ENCODE data around the gene ISL1.

The ISL1 gene

GRCh38 chr5:51439232-51439631 is 56.0 kb downstream of the ISL1 start:
- in situ Hi-C loops (cut with MboI; ENCODE audit: low sequenced_read_pairs), result no loop called here
